Skeletal muscle tissue (tissue), 4 donors: ENCODE measurements around the gene FAM181A. TPM values are rescaled to one million over a fixed set of nuclear protein-coding genes. Genes with fewer than 3 reads are reported as not detected.

ENCODE experiments used
- H3K27ac ChIP-seq: one replicate; pipeline ENCODE4 v1.7.0; 2013; ENCODE audit warnings: mild to moderate bottlenecking, low read depth, low read length, inconsistent platforms
- H3K27me3 ChIP-seq, 3 donors: one replicate each; pipeline ENCODE4 v1.7.0; 2013; ENCODE audit warnings: low read length in 3 of 3; ENCODE audit not compliant: control insufficient read depth in 3 of 3, insufficient read depth in 3 of 3
- H3K36me3 ChIP-seq, 3 donors: one replicate each; pipeline ENCODE4 v1.7.0; 2013; ENCODE audit warnings: low read length in 3 of 3; ENCODE audit not compliant: control insufficient read depth in 3 of 3, insufficient read depth in 3 of 3
- H3K4me1 ChIP-seq, 3 donors: one replicate each; pipeline ENCODE4 v1.7.0; 2013; ENCODE audit warnings: low read length in 3 of 3, mild to moderate bottlenecking in 3 of 3; ENCODE audit not compliant: control insufficient read depth in 3 of 3, insufficient read depth in 3 of 3
- H3K4me3 ChIP-seq, 3 donors: one replicate each; pipeline ENCODE4 v1.7.0; 2013; ENCODE audit warnings: low read length in 3 of 3
- H3K9ac ChIP-seq, 3 donors: one replicate each; pipeline ENCODE4 v1.7.0; 2013; ENCODE audit warnings: low read length in 3 of 3, mild to moderate bottlenecking in 3 of 3, moderate library complexity in 2 of 3, low read depth in 1 of 3
- H3K9me3 ChIP-seq, 3 donors: one replicate each; pipeline ENCODE4 v1.7.0; 2013; ENCODE audit warnings: low read length in 3 of 3; ENCODE audit not compliant: control insufficient read depth in 3 of 3
- total RNA-seq: library from RNA; depleted of rRNA; stranded (reverse); fragments of >200 nt; gene quantifications from one replicate; pipeline ENCODE4 v1.2.3, GENCODE V29; 2014
- donor health status: Osteomylitis.

The FAM181A gene
- total RNA-seq, 1 donor from 2014 or later: not detected

GRCh38 chr14:93953739-93954515, 26.8 kb downstream of the FAM181A start:
- peak overlapping the region in 2 of 3 donors; percentile 43 to 69 for H3K9ac ChIP-seq
- no peaks in the 10 kb centered on the region for H3K27me3 ChIP-seq
- H3K4me1 ChIP-seq: peaks cover 89 to 98% (median 90%) of the 10 kb centered on the region in 3 donors
- no peaks in the 10 kb centered on the region for H3K9me3 ChIP-seq
- no peak overlapping the region for H3K27ac ChIP-seq
- H3K36me3 ChIP-seq: peaks cover 79 to 95% (median 85%) of the 10 kb centered on the region in 3 donors
- no peak overlapping the region for H3K4me3 ChIP-seq

- peaks cover 75 to 95% (median 84%) of the 10 kb centered on the region in 3 donors for H3K36me3 ChIP-seq
- H3K4me3 ChIP-seq: no peak overlapping the region
- peak overlapping the region in 1 of 3 donors; percentile 69 for H3K9ac ChIP-seq
- H3K9me3 ChIP-seq: no peaks in the 10 kb centered on the region
- peaks cover 89 to 98% (median 90%) of the 10 kb centered on the region in 3 donors for H3K4me1 ChIP-seq
- no peaks in the 10 kb centered on the region for H3K27me3 ChIP-seq
- no peak overlapping the region for H3K27ac ChIP-seq
Observed at GRCh38 chr14:93954516-93954830, 27.3 kb downstream of the FAM181A start.

- Histone ChIP-seq H3K27ac (peak overlapping the region; percentile 20), H3K4me3 (no peak overlapping the region), H3K9ac (peak overlapping the region in 1 of 3 donors; percentile 69), H3K4me1 (peaks cover 89 to 98% (median 90%) of the 10 kb centered on the region in 3 donors), H3K27me3 (no peaks in the 10 kb centered on the region), H3K9me3 (no peaks in the 10 kb centered on the region), H3K36me3 (peaks cover 72 to 94% (median 83%) of the 10 kb centered on the region in 3 donors)
Observed at GRCh38 chr14:93954900-93955849, 28.0 kb downstream of the FAM181A start.

GRCh38 chr14:93955850-93956481, 28.8 kb downstream of the FAM181A start:
- Histone ChIP-seq H3K27me3 (no peaks in the 10 kb centered on the region), H3K9ac (peak overlapping the region in 1 of 3 donors; percentile 60), H3K27ac (peak overlapping the region; percentile 73), H3K4me1 (peaks cover 89 to 97% (median 90%) of the 10 kb centered on the region in 3 donors), H3K9me3 (no peaks in the 10 kb centered on the region), H3K4me3 (no peak overlapping the region), H3K36me3 (peaks cover 66 to 89% (median 78%) of the 10 kb centered on the region in 3 donors)

- peak overlapping the region in 1 of 3 donors; percentile 52 for H3K4me3 ChIP-seq
- peak overlapping the region in 2 of 3 donors; percentile 24 to 75 for H3K9ac ChIP-seq
- H3K36me3 ChIP-seq: peaks cover 66 to 89% (median 78%) of the 10 kb centered on the region in 3 donors
- H3K4me1 ChIP-seq: peaks cover 91 to 97% (median 93%) of the 10 kb centered on the region in 3 donors
- no peaks in the 10 kb centered on the region for H3K27me3 ChIP-seq
- H3K9me3 ChIP-seq: no peaks in the 10 kb centered on the region
- peak overlapping the region; percentile 73 for H3K27ac ChIP-seq
Observed at GRCh38 chr14:93956514-93957332, 29.6 kb downstream of the FAM181A start.

GRCh38 chr14:93957333-93957710, 30.2 kb downstream of the FAM181A start:
- H3K9ac ChIP-seq: peak overlapping the region; percentile 24 to 75 (median 40)
- H3K27me3 ChIP-seq: no peaks in the 10 kb centered on the region
- peaks cover 61 to 87% (median 75%) of the 10 kb centered on the region in 3 donors for H3K36me3 ChIP-seq
- no peaks in the 10 kb centered on the region for H3K9me3 ChIP-seq
- H3K4me3 ChIP-seq: peak overlapping the region in 1 of 3 donors; percentile 52
- H3K27ac ChIP-seq: peak overlapping the region; percentile 73
- H3K4me1 ChIP-seq: peaks cover 90 to 95% (median 90%) of the 10 kb centered on the region in 3 donors

- H3K4me3 ChIP-seq: peak overlapping the region in 2 of 3 donors; percentile 7 to 52
- H3K9me3 ChIP-seq: no peaks in the 10 kb centered on the region
- H3K36me3 ChIP-seq: peaks cover 55 to 87% (median 69%) of the 10 kb centered on the region in 3 donors
- H3K27me3 ChIP-seq: no peaks in the 10 kb centered on the region
- peaks cover 90 to 95% (median 92%) of the 10 kb centered on the region in 3 donors for H3K4me1 ChIP-seq
- H3K27ac ChIP-seq: peak overlapping the region; percentile 73
- H3K9ac ChIP-seq: peak overlapping the region; percentile 27 to 75 (median 65)
Observed at GRCh38 chr14:93957751-93958566, 30.8 kb downstream of the FAM181A start.

GRCh38 chr14:93958567-93959238, 31.6 kb downstream of the FAM181A start:
- no peaks in the 10 kb centered on the region for H3K27me3 ChIP-seq
- H3K4me3 ChIP-seq: peak overlapping the region in 2 of 3 donors; percentile 7 to 41
- peak overlapping the region; percentile 27 to 75 (median 65) for H3K9ac ChIP-seq
- peaks cover 92 to 95% (median 93%) of the 10 kb centered on the region in 3 donors for H3K4me1 ChIP-seq
- H3K9me3 ChIP-seq: no peaks in the 10 kb centered on the region
- H3K36me3 ChIP-seq: peaks cover 50 to 80% (median 66%) of the 10 kb centered on the region in 3 donors
- peak overlapping the region; percentile 73 for H3K27ac ChIP-seq
